GM12874 (cell line): ENCODE data around the gene CLINT1.

Source experiments
- CTCF ChIP-seq: IDR thresholded peaks from 2 replicates; pipeline ENCODE4 v1.5.1; 2011; ENCODE audit warnings: low read depth, mild to moderate bottlenecking, control low read depth, low read length, moderate library complexity; ENCODE audit not compliant: insufficient read depth

Gene CLINT1

GRCh38 chr5:157808043-157808442 lies 50.9 kb downstream of the CLINT1 start:
- no peak for TF ChIP-seq CTCF

DNA sequence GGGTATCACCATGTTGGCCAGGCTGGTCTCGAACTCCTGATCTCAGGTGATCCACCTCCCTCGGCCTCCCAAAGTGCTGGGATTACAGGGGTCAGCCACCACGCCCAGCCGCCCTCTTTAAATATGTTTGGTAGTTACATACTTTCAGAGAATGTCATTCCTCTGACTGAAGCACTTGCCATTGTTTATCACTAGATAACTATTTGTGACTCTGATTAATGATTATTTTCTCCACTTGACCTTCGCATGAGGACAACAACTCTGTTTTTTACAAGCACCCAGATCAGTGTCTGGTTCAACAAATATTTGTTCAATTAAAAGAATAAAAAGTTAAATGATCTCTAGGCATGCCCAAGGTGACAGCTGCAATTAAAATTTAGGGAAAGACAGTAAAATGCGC lies 56.2 kb downstream of the CLINT1 start:
- TF ChIP-seq CTCF = no peak

- no peak for TF ChIP-seq CTCF
Observed at GRCh38 chr5:157800137-157800536, 58.8 kb downstream of the CLINT1 start.

GRCh38 chr5:157799578-157799977 lies 59.4 kb downstream of the CLINT1 start:
- no peak for TF ChIP-seq CTCF

DNA sequence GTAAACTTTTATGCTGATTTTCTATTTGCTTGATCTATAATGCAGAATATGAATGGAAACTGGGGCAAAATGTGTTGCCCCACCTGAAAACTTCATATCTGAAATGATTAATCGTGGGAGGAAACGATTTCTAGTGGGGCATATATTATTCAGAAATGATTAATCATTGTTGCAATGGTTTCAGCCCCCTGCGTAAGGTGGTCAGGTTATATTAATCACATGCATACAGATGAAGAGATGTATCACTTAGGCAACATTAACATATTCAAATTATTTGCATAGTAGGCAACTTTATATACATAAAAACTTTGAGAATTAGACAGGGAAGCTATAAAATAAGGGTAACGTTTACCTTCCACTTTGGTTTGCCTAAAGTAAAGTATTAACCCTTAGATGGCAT lies 65.6 kb downstream of the CLINT1 start:
- TF ChIP-seq CTCF = no peak

DNA sequence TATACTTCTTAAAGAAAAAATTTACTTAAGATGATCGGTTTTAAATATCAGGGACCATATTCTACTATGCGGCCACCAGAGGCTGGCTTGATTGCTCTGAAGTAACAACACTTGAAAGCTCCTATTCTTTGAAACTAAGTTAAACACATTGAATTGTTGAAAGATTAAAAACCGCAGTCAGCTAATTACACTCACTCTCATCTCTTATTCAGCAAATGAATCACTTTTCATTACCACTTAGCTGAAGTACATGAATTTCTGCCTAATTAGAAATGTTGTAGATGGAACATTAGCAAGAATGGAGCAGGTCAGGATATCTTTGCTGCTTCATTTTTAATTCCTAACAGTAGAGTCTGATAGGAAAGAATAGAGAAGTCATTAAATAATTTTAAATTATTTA lies 73.1 kb downstream of the CLINT1 start:
- TF ChIP-seq CTCF = no peak

GRCh38 chr5:157779221-157779620 lies 79.7 kb downstream of the CLINT1 start:
- TF ChIP-seq CTCF = no peak
